GM20000 (cell line): ENCODE measurements around the gene PSMD12.
A peak's percentile ranks its signal among the peaks of the same experiment; 100 is the strongest.

Experiments
- DNase-seq: peaks from one replicate; pipeline ENCODE4 v3.0.0; 2012; ENCODE audit warnings: low spot score
- CTCF ChIP-seq: IDR thresholded peaks from 2 replicates; pipeline ENCODE4 v1.5.1; 2012; ENCODE audit warnings: mild to moderate bottlenecking, control low read depth; ENCODE audit errors: extremely low read depth, missing control alignments

PSMD12 gene

GRCh38 chr17:67293251-67294203, 72.8 kb downstream of the PSMD12 start:
- peak; percentile 86 for TF ChIP-seq CTCF
- DNase-seq, result peak; percentile 87

- TF ChIP-seq CTCF, result no peak
- no peak for DNase-seq
Observed at GRCh38 chr17:67290711-67291291, 75.6 kb downstream of the PSMD12 start.

- no peak for DNase-seq
- no peak for TF ChIP-seq CTCF
Observed at GRCh38 chr17:67290244-67290643, 76.1 kb downstream of the PSMD12 start.

DNA sequence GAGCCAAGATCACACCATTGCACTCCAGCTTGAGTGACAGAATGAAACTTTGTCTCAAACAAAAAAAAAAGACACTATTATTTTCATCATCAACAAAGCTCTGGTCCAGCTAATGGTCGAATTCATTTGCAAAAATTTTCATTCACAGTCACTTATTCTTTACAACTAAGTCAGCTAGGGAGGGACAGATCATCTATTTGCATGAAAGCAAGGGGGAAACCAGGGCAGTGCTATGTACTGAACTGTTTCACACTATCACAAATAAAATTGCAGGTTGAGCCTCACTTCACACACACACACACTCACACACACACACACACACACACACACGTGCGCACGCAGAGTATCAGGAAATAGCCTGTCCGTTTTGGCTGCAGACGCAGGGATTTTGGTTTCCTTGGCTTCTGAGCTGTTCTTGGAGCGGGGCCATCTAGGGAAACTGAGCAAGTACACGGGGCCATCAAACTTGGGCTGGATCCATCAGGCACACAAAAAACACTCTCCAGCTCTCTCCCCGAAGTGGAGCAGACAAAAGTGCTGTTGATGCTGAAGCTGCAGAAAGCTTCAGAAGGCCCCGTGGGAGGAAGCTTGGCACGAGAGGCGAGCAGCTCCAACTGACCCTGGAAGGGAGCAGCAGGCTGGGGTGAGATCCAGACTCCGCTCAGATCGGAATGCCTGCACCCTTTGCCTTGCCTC, 77.0 kb downstream of the PSMD12 start:
- no peak for DNase-seq
- no peak for TF ChIP-seq CTCF
